Measurements from ENCODE around the gene WDR13.

GRCh38 chrX:48616576-48616975 lies 19.3 kb downstream of the WDR13 start:
- TF ChIP-seq TAF1 (IDR thresholded peaks at IDR 0.05; ENCODE audit: low read depth, low read length) (no peak), POLR2AphosphoS5 (IDR thresholded peaks at IDR 0.05; ENCODE audit: low read depth, low read length) (no peak), POLR2A (IDR thresholded peaks at IDR 0.05; ENCODE audit: low read depth, low read length) (no peak), SPI1 (IDR thresholded peaks at IDR 0.05; ENCODE audit: low read depth, low read length) (no peak)
